Endothelial cell of umbilical vein (primary cell): Measurements from ENCODE around the gene LZTS2.

Experiments used
- CTCF ChIP-seq, 2 donors: IDR thresholded peaks; 1 replicate in 1 of 2; 2 replicates in 1 of 2; pipeline ENCODE4 v1.5.1; 2011; ENCODE audit warnings: low read length in 2 of 2, mild to moderate bottlenecking in 2 of 2, moderate library complexity in 2 of 2, control low read depth in 1 of 2, inconsistent platforms in 1 of 2, low read depth in 1 of 2; ENCODE audit not compliant: insufficient read depth in 1 of 2; ENCODE audit errors: extremely low read depth in 1 of 2
- FOS ChIP-seq: IDR thresholded peaks from 2 replicates; pipeline ENCODE4 v1.6.1; 2011; ENCODE audit warnings: mild to moderate bottlenecking, low read length, moderate library complexity, borderline replicate concordance; ENCODE audit not compliant: insufficient read depth
- JUN ChIP-seq: IDR thresholded peaks from 2 replicates; pipeline ENCODE4 v1.6.1; 2011; ENCODE audit warnings: borderline replicate concordance, low read depth; ENCODE audit not compliant: insufficient read length, insufficient read depth
- POLR2A ChIP-seq: IDR thresholded peaks from 2 replicates; pipeline ENCODE4 v1.6.1; 2012; ENCODE audit warnings: low read depth, mild to moderate bottlenecking, control low read depth, low read length
- POLR2AphosphoS5 ChIP-seq: IDR thresholded peaks from 2 replicates; pipeline ENCODE4 v1.6.1; 2012; ENCODE audit warnings: low read depth, mild to moderate bottlenecking, control low read depth, low read length, moderate library complexity; ENCODE audit not compliant: insufficient read depth

- no peak for TF ChIP-seq CTCF (IDR thresholded peaks at IDR 0.05; ENCODE audit: extremely low read depth in 1 of 2, insufficient read depth in 1 of 2, low read depth in 1 of 2, low read length in 2 of 2)
- TF ChIP-seq POLR2A = no peak
- no peak for TF ChIP-seq POLR2AphosphoS5
- no peak for TF ChIP-seq FOS
- TF ChIP-seq JUN = no peak
Observed at GRCh38 chr10:100962351-100963080, 37.1 kb upstream of the LZTS2 start.
